ENCODE data around the gene MAPK8IP2.

MAPK8IP2 gene

DNA sequence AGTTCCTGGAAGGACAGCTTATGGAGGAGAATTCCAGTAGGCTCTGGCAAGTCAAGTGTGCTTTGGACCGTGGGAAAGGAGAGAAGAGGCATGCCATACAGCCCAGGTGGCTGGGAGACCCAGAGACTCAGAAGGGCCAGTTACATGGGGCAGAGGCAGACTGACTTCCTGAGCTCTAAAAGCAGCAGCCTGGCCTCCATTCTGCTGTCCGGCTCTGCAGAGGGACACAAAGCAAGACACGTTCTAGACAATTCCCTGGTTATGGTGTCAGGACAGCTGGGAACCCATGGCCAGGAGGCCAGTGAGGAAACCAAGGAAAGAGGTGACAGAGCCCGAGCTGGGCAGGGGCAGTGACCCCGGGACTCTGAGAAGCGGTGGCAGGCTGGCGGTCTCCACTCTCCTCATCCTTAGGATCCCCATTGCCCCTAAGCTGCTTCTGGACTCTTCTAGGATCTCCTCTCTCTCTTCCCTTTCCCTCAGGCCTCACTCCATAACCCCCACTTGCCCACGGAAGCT, 25.1 kb upstream of the MAPK8IP2 start:
- DNase-seq (ENCODE audit: low read depth in 2 of 2) = no peak

DNA sequence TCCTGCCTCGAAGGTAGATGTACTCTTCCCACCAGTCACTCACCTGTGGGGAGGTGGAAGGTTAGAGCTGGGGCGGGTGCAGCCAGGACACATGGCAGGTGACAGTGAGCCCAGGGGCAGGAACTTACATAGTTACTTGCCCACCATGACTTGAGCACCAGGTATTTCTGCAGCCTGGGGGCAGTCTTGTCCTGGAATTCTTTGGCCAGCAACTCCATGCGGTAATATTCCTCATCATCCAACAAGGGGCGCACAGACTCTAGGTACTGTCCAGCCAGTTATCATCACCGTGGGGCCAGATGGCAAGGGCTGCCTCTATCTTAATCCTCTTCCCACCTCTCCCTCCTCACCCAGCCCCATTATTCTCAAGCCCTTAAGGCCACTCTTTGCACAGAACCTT, 24.5 kb upstream of the MAPK8IP2 start:
- no peak for DNase-seq (ENCODE audit: low read depth in 2 of 2)

DNA sequence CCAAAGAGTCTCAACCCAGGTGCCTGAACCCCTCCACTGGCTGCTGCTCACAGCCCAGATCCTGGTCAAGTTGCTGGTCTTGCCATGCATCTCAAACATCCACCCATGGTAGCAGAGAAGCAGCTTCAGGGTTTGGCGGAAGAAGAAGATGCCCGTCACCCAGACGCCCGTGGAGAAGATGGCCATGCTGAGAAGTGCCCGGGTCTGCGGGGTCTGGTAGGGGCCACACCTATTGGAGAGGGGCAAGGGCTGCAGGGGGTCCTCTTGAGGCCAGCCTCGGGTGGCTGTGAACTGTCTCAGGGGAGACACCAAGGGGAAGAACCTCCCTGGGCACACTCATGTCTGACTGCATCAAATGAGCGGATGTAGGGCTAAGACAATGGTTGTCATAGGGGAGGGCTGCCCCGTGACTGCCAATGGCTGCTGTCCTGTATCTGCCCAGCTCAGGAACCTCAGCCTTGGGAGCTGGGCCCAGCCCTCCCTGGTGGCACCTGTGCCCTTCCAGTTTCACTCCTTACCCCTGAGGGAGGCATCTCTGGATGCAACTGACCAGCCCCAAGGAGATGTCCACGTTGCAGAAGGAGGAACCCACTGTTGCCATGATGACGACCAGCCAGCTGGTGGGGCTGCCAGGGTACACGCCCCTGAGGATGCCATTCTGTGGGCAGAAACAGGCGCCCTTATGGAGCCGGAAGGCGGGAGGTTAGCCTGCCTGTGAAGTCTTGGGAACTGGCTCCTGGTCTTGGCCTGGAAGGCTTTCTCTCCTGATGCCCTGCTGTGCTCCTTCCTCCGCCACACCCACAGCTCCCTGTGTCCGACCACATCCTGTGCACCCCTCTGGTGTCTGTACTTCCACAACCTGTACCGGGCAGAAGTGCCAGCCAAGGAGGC, 23.5 kb upstream of the MAPK8IP2 start:
- no peak for DNase-seq (ENCODE audit: low read depth in 2 of 2)

DNA sequence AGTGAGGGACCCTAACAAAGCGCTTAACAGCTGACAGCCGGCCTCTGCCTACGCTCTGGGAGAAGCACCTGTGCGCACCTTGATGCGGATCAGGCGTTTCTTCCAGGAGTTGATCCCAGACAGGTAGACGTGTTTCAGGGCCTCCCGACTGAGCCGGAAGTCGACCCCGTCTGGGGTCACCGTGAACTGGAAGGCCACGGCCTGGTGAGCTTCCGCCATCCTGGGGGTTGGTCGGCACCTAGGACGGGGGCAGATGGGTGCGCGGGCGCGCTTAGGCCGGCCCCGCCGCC, 23.0 kb upstream of the MAPK8IP2 start:
- DNase-seq (ENCODE audit: low read depth in 2 of 2) = no peak

DNA sequence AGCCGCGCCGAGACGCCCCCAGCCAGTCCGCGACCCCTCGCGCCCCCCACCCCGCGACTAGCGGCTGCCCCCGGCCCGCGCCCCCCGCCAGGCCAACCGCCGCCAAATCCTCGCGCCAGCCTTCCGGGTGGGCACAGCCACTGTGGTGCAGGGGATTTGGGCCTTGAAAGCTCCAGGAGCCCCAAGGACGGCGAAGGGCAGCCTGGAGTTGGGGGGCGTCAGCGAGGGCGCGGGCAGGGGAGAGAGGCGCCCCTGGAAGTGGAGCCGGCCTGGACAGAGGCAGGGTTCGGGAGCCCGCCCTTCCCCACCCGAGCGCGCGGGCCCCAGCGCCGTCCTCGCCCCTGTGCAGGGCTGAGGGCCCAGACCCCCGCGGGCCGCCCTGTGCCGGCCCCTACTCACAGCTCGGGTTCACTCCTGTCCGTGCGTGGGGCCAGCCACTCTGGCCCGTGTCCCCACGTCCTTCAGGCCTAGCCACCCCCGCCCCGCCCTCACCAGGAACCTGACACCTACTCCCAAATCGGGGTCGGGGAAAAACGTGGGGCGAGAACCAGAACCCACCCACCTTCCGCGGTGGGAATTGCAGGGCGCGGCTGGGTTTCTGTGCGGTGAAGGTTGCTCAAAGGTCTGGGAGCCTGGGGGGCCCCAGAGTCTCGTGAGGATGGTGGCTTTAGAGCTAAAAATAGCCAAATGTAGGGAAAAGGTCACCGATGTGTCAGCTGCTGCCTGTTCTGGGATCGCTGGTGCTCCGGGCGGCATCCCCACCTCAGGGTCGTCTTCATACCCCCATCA, 22.4 kb upstream of the MAPK8IP2 start, which contains the start of gene CPT1B:
Gene CPT1B (minus strand): TSS at position 441 of the 789 bp plus-strand sequence. CDS start 512 bp downstream, outside the sequence.
- DNase-seq (ENCODE audit: low read depth in 2 of 2) = no peak

DNA sequence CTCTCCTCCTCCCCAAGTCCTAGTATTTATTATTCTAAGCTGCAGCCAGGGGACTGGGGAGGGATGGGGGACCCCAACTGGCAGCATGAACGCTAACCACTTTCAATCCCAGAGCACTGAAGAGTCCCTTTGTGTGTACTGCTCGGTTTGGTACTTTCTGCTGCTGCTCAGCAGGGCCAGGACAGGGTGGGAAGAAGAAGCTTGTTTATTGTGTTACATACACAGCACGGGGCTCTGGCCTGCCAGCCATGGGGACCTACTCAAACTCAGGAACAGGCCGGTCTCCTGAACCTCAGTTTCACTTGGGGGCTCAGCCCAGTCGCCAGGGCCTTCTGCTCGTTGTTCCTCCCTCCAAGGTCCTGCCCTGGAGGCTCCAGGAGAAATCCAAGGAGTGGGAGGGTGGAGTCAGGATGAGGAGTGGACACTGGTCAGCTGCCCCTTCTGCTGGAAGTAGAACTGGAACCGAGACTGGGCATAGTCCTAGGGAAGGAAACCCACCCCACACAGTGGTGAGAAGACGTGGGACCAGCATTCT, 21.8 kb upstream of the MAPK8IP2 start:
- DNase-seq (ENCODE audit: low read depth in 2 of 2) = no peak

DNA sequence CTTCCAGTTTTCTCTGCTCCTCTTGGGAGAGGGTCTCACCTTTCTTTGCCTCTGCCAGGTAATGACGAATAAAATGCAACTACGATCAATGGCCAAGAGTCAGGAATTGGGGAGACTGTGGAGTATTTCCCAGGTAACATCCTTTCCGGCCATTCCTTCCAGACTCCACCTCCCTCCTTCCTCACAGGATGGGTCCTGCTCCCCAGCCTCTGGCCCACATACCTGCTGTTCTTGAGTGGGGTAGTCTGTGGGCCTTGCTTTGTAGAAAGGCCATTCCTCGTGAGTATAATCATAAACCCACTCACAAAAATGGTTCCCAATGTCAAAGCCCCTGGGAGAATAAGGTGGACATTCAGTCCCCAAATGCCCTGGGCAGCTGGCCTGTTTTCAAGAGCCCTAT, 20.8 kb upstream of the MAPK8IP2 start:
- DNase-seq (ENCODE audit: low read depth in 2 of 2) = no peak

DNA sequence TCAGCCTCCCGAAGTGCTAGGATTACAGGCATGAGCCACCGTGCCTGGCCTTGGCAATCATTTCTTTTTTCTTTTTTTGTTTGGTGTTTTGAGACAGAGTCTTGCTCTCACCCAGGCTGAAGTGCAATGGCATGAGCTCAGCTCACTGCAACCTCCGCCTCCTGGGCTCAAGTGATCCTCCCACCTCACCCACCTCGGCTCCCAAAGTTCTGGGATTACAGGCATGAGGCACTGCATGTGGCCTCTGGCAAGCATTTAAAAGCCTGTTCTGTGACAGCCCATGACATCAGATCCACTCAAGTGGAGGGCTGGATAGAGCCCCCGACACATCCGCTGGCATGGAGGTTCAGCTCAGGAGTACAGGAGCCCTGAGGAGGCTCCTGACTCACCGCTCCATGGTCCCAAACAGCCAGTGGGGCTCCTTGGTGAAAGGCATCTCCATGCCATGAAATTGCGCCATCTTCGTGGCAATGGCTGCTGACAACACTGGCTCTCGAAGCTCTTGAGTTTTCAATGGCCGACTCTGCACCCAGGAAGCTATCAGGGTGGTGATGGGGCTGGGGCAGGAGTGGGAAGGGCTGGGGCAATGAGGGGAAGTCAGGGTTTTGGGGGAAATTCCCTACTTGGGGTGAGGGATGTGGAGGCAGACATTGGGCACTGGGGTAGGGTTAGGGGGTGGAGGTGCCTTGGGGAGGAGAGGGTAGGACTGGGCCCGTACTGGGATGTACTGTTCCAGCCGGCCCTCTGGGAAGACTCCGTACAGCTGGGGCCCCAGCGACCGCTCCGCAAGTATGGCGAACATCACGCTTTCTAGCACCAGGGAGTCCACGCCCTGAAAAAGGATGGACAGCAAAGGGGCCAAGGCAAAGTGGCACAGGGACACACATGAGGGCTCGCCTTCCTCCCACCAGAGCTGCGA, 19.3 kb upstream of the MAPK8IP2 start:
- no peak for DNase-seq (ENCODE audit: low read depth in 2 of 2)

DNA sequence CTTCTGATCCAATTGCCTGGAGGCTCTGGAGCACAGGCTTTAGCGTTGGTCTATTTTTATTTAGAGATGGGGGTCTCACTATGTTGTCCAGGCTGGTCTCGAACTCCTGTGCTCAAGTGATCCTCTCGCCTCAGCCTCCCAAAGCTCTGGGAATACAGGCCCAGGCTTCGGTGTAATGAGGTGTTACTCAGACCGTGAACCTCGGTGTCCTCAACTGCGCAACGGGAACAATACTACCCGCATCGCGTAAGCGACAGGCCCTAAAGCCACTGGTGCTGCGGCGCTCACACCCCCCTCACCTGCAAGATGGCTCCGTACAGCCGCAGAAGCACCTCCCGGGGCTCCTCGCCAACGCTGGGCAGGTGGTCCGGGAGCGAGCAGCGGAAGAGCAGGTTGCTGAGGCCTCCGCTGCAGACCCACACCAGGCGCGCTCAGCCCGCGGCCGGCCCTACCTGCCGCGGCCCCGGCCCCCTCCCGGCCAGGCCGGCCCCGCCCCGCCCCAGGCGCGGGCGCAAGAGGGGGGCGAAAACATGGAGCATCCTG, 18.6 kb upstream of the MAPK8IP2 start:
- no peak for DNase-seq (ENCODE audit: low read depth in 2 of 2)

DNA sequence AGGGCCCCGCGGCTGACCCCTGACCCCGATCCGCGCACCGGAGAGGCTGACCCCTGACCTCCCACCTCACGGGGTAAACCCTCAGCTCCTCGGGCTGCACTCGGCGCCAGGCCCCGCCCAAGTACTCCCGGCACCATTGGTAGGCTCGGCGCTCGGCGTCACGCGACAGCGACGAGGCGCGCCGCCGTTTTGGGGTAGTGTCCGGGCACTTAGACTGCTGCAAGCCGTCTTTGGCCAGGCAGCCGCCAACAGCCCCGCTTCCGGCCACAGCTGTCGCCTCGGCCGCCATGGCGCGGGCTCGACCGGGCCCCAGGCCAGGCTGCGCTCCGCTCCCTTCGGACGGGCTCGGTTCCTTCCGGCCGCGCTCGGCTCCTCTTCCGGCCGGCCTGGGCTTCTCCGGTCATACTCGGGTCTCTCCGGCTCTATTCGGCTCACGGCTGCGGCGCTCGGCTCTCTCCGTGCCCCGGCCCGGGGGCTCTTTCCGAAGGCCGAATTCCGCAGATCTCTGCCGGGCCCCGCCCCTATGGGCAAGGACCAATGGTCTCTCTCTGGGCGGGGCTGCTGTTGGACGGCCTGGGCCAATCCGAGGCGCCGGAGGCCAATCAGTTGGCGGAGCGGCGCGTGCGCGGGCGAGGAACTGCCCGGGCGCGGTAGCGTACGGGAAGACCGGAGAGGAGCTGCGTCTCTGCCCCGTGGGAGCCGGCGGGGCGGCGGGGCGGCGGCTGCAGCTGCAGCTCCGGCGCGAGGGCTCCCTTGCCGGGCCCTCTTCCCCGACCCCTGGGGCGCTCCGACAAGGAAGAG, 17.9 kb upstream of the MAPK8IP2 start, which contains the start of gene CHKB:
Gene CHKB (minus strand): TSS at position 357 of the 801 bp plus-strand sequence. CDS start 68 bp downstream, at position 289.
- DNase-seq (ENCODE audit: low read depth in 2 of 2) = peak; percentile 94 to 97

DNA sequence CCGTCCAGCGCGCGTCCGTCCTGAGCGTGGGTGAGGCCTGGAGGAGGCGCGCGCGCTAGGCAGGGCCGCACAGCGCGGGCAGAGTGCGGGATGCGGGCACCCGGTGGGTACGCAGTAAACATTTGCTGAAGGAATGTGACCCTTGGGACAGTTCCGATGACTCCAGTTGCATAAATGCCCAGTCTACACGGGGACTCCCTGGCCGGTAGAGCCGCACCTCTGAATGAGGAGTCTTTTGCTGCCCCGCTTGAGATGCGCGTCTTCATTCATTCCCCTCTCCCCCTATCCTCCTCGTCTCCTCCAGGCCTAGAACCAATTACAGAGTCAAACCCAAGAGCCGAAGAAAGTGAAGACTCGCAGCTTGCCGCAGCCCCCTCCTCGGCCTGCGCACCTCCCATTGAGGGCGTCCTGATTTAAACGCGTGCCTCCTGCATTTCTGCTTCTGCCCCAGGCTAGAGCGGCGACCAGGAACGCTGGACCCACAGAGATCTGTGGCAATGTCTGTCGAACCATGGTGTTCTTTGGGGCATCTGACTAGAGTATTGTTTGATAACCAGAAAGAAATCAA, 17.2 kb upstream of the MAPK8IP2 start:
- DNase-seq (ENCODE audit: low read depth in 2 of 2) = no peak

DNA sequence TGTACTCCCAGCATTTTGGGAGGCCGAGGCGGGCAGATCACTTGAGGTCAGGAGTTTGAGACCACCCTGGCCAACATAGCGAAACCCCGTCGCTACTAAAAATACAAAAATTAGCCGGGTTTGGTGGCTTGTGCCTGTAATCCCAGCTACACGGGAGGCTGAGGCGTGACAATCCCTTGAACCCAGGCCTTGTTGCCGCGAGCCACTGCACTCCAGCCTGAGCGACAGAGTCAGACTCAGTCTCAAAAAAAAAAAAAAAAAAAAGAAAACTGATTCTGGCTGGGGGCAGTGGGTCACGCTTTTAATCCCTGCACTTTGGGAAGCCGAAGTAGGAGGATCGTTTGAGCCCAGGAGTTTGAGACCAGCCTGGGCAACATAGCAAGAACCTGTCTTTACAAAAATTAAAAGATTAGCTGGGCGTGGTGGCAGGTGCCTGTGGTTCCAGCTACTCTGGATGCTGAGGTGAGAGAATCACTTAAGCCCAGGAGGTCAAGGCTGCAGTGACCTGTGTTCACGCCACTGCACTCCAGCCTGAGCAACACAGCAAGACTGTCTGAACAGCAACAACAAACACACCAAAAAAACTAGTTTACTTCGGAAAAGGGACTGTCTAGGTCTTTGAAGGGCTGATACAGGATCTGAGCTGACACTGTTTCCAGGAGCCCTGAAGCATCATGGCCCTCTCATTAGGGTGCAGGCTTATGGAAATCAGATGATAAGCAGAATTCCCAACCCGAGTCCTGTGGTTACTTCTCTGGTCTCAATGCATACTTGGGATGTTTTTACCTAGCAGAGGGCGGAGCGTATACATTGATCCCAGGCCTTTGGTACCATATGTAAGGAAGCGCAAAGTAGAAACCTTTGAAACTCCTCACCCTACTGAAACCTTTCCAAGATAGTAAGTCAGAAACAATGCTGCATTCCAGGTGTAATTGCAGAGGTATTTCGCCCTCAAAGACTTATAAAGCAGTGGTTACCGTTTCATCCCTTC, 16.2 kb upstream of the MAPK8IP2 start:
- DNase-seq (ENCODE audit: low read depth in 2 of 2) = no peak

DNA sequence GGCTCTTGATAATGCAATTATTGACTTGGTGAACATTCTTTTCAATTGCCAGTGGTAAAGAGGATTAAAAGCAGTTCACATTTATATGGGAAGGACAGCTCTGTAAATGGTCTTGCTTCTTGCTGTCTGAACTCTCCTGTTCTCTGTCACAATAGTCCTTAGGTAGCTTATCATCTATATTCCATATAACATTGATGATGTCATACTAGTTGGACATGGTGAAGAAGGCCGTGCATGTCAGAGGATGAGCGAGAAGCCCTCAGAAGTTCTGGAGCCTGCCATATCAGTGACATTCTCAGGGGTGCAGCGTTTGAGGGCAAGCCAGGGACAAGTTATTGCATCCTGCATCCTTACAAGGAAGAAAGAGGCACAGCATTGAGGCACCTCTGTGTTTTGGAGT, 15.4 kb upstream of the MAPK8IP2 start:
- DNase-seq (ENCODE audit: low read depth in 2 of 2) = no peak

DNA sequence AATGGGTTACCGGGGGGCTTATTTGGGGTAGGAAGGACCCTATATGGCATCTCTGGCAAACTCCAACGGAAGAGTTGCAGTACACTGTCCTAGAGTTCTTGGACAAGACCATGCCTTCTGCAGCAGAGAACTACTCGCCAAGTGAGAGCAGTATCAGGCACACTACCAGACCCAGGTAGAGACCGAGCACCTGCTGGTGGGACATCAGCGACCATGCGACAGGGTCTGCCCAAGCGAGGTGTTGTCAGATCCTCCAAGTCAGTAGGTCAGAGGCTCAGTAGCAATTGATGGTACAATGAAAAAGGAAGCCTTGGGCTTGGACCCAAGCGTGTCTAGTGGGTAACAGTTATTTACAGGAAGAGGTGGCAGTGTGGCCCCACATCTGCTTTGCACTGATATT, 14.8 kb upstream of the MAPK8IP2 start:
- no peak for DNase-seq (ENCODE audit: low read depth in 2 of 2)

DNA sequence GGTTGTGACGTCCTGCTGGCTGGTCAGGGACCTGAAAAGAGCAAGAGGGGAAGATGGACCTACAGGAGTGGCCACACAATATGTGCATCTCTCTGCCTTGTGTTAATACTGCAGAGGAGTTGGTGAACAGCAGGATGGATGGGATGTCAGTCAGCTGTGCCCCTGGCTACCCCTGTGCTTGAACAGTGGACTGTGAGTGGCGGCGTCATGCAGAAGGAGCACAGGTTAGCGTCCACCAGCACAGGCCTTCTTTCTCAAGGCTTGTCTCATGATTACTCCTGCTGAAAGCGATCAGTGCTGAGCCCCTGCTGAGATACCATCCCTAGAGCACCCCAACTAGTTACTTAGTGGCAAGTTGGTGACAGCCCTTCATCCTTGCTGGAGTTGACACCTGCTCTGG, 14.2 kb upstream of the MAPK8IP2 start:
- DNase-seq (ENCODE audit: low read depth in 2 of 2) = no peak

DNA sequence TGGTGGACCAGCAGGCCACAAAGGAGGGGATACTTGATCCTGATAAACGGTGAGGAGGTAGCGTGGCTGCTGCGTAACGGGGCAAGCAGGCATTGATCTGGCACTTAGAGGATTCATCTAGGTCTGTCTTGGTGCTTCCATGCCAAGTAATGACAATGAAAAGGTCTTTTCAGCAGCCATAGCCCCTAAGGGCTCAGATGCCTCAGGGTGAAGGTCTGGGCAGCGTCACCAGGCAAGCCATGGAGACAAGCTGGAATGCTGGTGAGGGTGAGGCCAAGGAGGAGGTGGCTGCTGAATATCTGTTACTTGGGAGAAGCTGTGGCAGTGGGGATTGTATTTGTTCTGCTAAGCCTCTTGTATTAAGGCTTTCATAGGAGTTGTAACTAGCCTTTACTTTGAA, 13.2 kb upstream of the MAPK8IP2 start:
- DNase-seq (ENCODE audit: low read depth in 2 of 2) = no peak

DNA sequence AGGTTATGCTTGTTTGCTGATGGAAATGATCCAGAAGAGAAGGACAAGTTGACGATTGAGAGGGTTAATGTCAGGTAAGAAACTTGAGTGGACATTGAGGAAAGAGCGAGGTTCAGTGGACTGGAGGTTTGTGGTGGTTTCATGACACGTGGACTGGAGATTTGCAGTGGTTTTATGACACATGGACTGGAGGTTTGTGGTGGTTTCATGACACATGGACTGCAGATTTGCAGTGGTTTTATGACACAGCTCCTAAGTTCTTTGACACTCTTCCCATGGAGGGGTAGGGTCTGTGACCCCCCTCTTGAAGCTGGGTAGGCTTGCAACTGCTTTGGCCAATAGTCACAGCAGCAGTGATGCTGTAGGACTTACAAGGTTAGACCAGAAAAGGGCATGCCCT, 5.4 kb upstream of the MAPK8IP2 start:
- no peak for DNase-seq (ENCODE audit: low read depth in 2 of 2)

DNA sequence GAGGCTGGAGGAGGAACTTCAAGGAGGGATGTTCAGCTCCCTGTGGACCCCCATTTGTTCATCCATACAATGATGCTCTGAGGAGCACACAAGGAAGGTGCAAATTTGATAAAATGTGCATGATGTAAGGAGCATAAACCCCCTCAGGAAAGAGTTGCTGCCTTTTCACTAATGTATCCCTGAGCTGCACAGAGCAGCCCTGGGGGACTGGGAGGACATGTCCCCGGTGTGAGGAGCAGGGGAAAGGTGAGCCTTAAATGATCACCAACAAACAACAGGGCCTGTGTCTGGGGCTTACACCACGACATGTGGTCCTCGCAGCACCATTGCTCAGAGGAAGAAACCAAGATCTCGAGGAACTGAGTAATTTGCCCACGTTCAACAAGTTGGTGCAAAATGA, 3.5 kb upstream of the MAPK8IP2 start:
- no peak for DNase-seq (ENCODE audit: low read depth in 2 of 2)

All from stimulated activated CD4-positive, alpha-beta T cell treated with anti-CD3 and anti-CD28 coated beads, Interleukin-1b, Interleukin-23, amount 100 ng/mL, for 4 hours (primary cell).